ENCODE measurements around the gene BRINP3.

The BRINP3 gene

GRCh38 chr1:190049314-190049713, 428.4 kb downstream of the BRINP3 start:
- TF ChIP-seq CTCF (IDR thresholded peaks at IDR 0.05; ENCODE audit: borderline replicate concordance, insufficient read depth, low read depth, low read length) = no peak
- no peak overlapping the region for H3K4me3 ChIP-seq (ENCODE audit: low read depth, low read length)
